MM.1S (cell line): ENCODE results near the gene ZNF57.

Source experiments
- DNase-seq: peaks from one replicate; pipeline ENCODE4 v3.0.0-alpha.2; 2015
- H2AFZ ChIP-seq: fragments of 300-600 bp; sonication (generic); 2 replicates; pipeline ENCODE4 v1.6.0; 2016; ENCODE audit warnings: antibody characterized with exemption, low read length
- H3F3A ChIP-seq: fragments of 300-600 bp; sonication (generic); 2 replicates; pipeline ENCODE4 v1.6.1; 2016; ENCODE audit warnings: mild to moderate bottlenecking, antibody characterized with exemption, low read length, moderate library complexity, mixed read lengths; ENCODE audit not compliant: insufficient read depth
- H3K27ac ChIP-seq: fragments of 300-600 bp; sonication (generic); 2 replicates; pipeline ENCODE4 v1.5.1; 2016; ENCODE audit warnings: mild to moderate bottlenecking, low read length
- H3K27me3 ChIP-seq: fragments of 300-600 bp; sonication (generic); replicated peaks from 2 replicates; pipeline ENCODE4 v1.6.0; 2016; ENCODE audit warnings: low read length; ENCODE audit not compliant: insufficient read depth
- H3K36me3 ChIP-seq: fragments of 300-600 bp; sonication (generic); replicated peaks from 2 replicates; pipeline ENCODE4 v1.6.1; 2016; ENCODE audit warnings: mild to moderate bottlenecking, low read length, mixed read lengths; ENCODE audit not compliant: insufficient read depth
- H3K4me1 ChIP-seq: fragments of 300-600 bp; sonication (generic); 2 replicates; pipeline ENCODE4 v1.6.1; 2016; ENCODE audit warnings: low read length, mixed read lengths
- H3K4me2 ChIP-seq: fragments of 300-600 bp; sonication (generic); 2 replicates; pipeline ENCODE4 v1.6.0; 2016; ENCODE audit warnings: low read depth, low read length
- H3K4me3 ChIP-seq: fragments of 300-600 bp; sonication (generic); 2 replicates; pipeline ENCODE4 v1.5.1; 2016; ENCODE audit warnings: low read length, mixed read lengths
- H3K79me2 ChIP-seq: fragments of 300-600 bp; sonication (generic); 2 replicates; pipeline ENCODE4 v1.6.1; 2016; ENCODE audit warnings: mixed run types, low read length, mixed read lengths
- H3K9ac ChIP-seq: fragments of 300-600 bp; sonication (generic); 2 replicates; pipeline ENCODE4 v1.6.1; 2016; ENCODE audit warnings: low read length, mixed read lengths
- H3K9me2 ChIP-seq: fragments of 300-600 bp; sonication (generic); replicated peaks from 2 replicates; pipeline ENCODE4 v1.6.1; 2016; ENCODE audit warnings: mild to moderate bottlenecking, low read length, mixed read lengths; ENCODE audit not compliant: insufficient read depth
- H3K9me3 ChIP-seq: fragments of 300-600 bp; sonication (generic); replicated peaks from 2 replicates; pipeline ENCODE4 v1.6.1; 2016; ENCODE audit warnings: mild to moderate bottlenecking, low read length, mixed read lengths; ENCODE audit not compliant: insufficient read depth
- H4K20me1 ChIP-seq: fragments of 300-600 bp; sonication (generic); 2 replicates; pipeline ENCODE4 v1.6.1; 2016; ENCODE audit warnings: mild to moderate bottlenecking, low read length, moderate library complexity, mixed read lengths; ENCODE audit not compliant: insufficient read depth
- EZH2 ChIP-seq: fragments of 300-600 bp; sonication (generic); optimal IDR thresholded peaks from 2 replicates; pipeline ENCODE3; 2017; ENCODE audit warnings: low read depth, mild to moderate bottlenecking, antibody characterized with exemption, low read length, mixed read lengths
- EZH2phosphoT487 ChIP-seq: fragments of 300-600 bp; sonication (generic); IDR thresholded peaks from 2 replicates; pipeline ENCODE4 v1.6.1; 2018; ENCODE audit warnings: antibody characterized with exemption, low read length
- TF ChIP-seq, protein P1 (sequence below): fragments of 300-600 bp; sonication (generic); IDR thresholded peaks from 2 replicates; pipeline ENCODE4 v1.5.1; 2016; ENCODE audit warnings: antibody characterized with exemption, low read length, mixed read lengths

ZNF57 gene

DNA sequence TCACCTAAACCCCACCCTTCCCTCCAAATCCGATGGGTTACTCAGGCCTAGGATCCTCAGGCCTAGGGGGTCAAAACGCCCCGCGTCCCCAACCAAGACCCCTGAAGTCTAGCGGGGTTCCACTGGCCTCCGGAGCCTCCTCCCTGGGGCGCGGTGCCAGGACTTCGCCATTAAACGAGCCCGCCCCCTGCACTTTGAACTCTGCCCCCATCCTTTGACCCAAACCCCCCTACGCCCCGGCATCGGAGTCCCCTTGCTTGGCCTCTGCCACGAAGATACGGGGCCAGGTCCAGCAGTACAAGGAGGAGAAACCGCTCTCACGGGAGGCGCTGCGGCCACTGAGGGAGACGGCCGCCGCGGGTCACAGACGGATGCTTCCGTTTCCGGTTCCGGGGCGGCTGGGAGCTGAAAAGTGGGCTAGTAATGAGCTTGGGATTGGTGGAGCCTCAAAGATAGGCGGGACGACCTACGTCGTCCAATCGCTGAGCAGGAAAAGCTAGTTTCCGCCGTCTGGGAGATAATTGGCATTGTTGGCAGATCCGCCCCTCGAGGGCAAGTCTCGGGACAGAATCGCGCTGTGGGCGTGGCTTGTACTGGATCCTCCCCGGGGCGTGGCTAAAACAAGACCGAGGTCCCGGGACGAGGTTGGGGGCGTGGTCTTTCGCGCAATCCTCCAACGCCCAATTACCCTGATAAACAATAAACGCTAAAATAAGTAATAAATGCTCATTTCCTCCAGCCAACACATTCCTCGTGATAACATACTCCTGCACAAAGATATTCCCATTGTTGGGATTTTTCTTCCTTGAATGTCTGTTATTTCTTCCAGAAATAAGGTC is 49.8 kb downstream of the ZNF57 start:
- Histone ChIP-seq H2AFZ (peak overlapping the region; percentile 77), H3K27ac (no peak overlapping the region), H3K4me2 (peak overlapping the region; percentile 58)

DNA sequence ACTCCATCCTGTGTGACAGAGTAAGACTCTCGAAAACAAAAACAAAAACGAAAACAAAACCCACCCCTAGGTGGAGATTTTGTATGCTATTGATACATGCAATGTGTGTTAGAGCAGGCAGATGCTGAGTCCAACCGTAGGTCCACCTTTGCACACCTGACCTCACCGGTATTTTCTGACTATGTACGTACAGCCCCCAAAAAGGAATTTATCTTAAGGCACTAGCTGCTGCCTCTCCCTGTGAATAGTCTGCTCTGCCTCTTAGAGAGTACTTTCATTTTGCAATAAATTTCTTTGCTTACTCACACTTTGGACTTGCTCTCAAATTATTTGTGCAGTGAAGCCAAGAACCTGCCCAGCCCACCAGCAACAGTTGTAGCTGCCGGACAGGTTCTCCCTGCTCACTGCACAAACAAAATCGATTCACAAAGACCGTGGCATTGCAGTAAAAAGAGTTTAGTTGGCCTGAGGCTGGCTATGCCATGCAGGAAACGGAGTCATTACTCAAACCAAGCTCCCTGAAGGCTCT is 52.3 kb downstream of the ZNF57 start:
- Histone ChIP-seq H4K20me1 (no peaks in the 10 kb centered on the region; the same call in 1 of the 2 replicates), H2AFZ (peak overlapping the region; percentile 74), H3K36me3 (no peaks in the 10 kb centered on the region), H3K27me3 (peaks cover 69% of the 10 kb centered on the region), H3F3A (no peaks in the 10 kb centered on the region), H3K9me2 (no peaks in the 10 kb centered on the region), H3K4me3 (peak overlapping the region; percentile 50), H3K4me1 (0 out of 2 replicates have a peak, but pooled peaks cover 2% of the 10 kb centered on the region), H3K4me2 (peak overlapping the region; percentile 85), H3K9ac (no peak overlapping the region; the same call in 1 of the 2 replicates), H3K9me3 (no peaks in the 10 kb centered on the region), H3K27ac (no peak overlapping the region), H3K79me2 (no peaks in the 10 kb centered on the region)
- TF ChIP-seq EZH2: no peak
- no peak for TF ChIP-seq EZH2phosphoT487
- TF ChIP-seq, protein P1, sequence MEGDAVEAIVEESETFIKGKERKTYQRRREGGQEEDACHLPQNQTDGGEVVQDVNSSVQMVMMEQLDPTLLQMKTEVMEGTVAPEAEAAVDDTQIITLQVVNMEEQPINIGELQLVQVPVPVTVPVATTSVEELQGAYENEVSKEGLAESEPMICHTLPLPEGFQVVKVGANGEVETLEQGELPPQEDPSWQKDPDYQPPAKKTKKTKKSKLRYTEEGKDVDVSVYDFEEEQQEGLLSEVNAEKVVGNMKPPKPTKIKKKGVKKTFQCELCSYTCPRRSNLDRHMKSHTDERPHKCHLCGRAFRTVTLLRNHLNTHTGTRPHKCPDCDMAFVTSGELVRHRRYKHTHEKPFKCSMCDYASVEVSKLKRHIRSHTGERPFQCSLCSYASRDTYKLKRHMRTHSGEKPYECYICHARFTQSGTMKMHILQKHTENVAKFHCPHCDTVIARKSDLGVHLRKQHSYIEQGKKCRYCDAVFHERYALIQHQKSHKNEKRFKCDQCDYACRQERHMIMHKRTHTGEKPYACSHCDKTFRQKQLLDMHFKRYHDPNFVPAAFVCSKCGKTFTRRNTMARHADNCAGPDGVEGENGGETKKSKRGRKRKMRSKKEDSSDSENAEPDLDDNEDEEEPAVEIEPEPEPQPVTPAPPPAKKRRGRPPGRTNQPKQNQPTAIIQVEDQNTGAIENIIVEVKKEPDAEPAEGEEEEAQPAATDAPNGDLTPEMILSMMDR: no peak
- DNase-seq: peak; percentile 52

More for the DNA sequence above, 49.8 kb downstream of the ZNF57 start:
- Histone ChIP-seq H3K27me3 (peaks cover 75% of the 10 kb centered on the region), H3K9me3 (no peaks in the 10 kb centered on the region), H3F3A (no peaks in the 10 kb centered on the region), H3K9me2 (no peaks in the 10 kb centered on the region), H3K4me1 (0 out of 2 replicates have a peak, but pooled peaks cover 2% of the 10 kb centered on the region), H3K36me3 (no peaks in the 10 kb centered on the region), H3K4me3 (peak overlapping the region; percentile 62), H4K20me1 (no peaks in the 10 kb centered on the region), H3K79me2 (no peaks in the 10 kb centered on the region), H3K9ac (peak overlapping the region; percentile 5; the same call in 1 of the 2 replicates)
- no peak for TF ChIP-seq EZH2phosphoT487
- TF ChIP-seq EZH2: no peak
- TF ChIP-seq, protein P1: no peak
- DNase-seq: peak; percentile 86

- peaks cover 64% of the 10 kb centered on the region for H3K27me3 ChIP-seq
- TF ChIP-seq EZH2: no peak
- TF ChIP-seq EZH2phosphoT487: no peak
- TF ChIP-seq, protein P1: no peak
These were observed 56.4 kb downstream of the ZNF57 start for GRCh38 chr19:2957160-2957559.

More at GRCh38 chr19:2957160-2957559, 56.4 kb downstream of the ZNF57 start:
- Histone ChIP-seq H3K4me3 (no peak overlapping the region), H3K4me1 (0 out of 2 replicates have a peak, but pooled peaks cover 2% of the 10 kb centered on the region), H3F3A (no peaks in the 10 kb centered on the region), H2AFZ (no peak overlapping the region), H3K27ac (no peak overlapping the region), H4K20me1 (no peaks in the 10 kb centered on the region; the same call in 1 of the 2 replicates), H3K9me2 (no peaks in the 10 kb centered on the region), H3K36me3 (no peaks in the 10 kb centered on the region), H3K79me2 (no peaks in the 10 kb centered on the region), H3K9me3 (no peaks in the 10 kb centered on the region), H3K4me2 (no peak overlapping the region), H3K9ac (no peak overlapping the region)
- no peak for DNase-seq
